ENCODE results near the gene HEXA.
A peak's percentile ranks its signal among the peaks of the same experiment; 100 is the strongest.
"Not testable (repeated sequence)": the region's sequence is repeated elsewhere in the genome, so short reads cannot be mapped to it uniquely, and the experiment has no call there.

The HEXA gene

DNA sequence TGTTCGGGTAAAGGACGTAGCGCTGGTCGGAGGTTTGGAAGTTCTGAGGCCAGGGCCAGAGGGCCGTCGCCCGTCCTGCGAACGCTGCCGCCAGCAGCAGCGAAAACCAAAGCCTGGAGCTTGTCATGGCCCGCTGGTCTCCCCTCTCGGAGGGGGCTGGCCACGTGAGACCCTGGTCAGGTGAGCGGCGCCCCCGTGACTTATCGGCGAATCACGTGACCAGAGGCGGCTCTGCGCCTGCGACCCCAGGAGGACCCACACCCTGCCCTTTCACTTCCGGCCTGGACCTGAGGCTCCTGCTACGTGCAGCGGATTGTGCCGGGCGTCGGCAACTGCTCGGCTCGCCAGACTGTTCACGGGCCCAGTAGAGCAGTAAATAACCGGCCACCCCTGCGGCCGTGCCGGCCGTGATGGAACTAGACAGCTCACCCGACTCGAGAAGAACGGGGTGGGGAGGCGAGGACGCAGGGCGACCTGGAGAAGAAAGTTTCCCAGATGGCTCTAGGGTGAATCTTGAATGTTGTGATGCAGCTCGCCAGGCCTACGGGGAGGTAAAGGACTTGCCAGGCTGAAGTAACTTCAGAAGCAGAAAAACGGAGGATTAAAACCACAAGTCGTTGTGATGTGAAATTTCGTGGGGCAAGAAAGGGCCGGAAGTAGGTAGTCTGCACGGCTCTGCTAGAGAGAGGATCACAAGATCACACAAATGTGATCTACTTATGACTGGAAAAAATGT lies at the start of gene HEXA:
TSS of gene HEXA (minus strand) at position 169 of the 736 bp plus-strand sequence. CDS start at position 127, 42 bp downstream.
- peak; percentile 80 to 93 for DNase-seq

- no peak for DNase-seq
Measured at GRCh38 chr15:72423256-72423655, 47.4 kb upstream of the HEXA start.

- DNase-seq, result no peak
Measured at GRCh38 chr15:72421484-72421883, 45.7 kb upstream of the HEXA start.

GRCh38 chr15:72420576-72420975 lies 44.8 kb upstream of the HEXA start:
- DNase-seq, result no peak

GRCh38 chr15:72419768-72420167 lies 44.0 kb upstream of the HEXA start:
- not testable (repeated sequence) for DNase-seq

GRCh38 chr15:72415304-72415703 lies 39.5 kb upstream of the HEXA start:
- DNase-seq, result no peak

- not testable (repeated sequence) for DNase-seq
Measured at GRCh38 chr15:72413337-72413736, 37.5 kb upstream of the HEXA start.

DNA sequence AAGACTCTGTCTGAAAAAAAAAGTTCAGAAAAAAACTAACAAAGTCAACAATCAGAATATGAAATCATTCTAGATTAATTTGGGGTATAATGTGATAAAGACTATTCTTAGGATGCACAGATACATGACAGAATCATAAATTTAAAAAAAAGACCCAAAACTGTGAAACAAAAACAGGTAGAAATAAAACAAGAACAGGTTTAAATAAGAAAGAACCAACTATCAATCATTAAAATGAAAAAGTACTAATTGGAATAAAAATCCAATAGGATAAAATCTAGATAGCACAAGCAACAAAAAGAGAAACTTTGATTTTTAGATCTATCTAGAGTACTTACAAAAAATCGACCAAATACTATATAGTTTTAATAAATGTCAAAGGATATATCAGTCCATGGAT lies 35.7 kb upstream of the HEXA start:
- DNase-seq, result no peak

- no peak for DNase-seq
Measured at GRCh38 chr15:72411111-72411510, 35.3 kb upstream of the HEXA start.

- DNase-seq, result no peak
Measured at GRCh38 chr15:72406936-72407335, 31.1 kb upstream of the HEXA start.

- no peak for DNase-seq
Measured at GRCh38 chr15:72404841-72405240, 29.0 kb upstream of the HEXA start.

DNA sequence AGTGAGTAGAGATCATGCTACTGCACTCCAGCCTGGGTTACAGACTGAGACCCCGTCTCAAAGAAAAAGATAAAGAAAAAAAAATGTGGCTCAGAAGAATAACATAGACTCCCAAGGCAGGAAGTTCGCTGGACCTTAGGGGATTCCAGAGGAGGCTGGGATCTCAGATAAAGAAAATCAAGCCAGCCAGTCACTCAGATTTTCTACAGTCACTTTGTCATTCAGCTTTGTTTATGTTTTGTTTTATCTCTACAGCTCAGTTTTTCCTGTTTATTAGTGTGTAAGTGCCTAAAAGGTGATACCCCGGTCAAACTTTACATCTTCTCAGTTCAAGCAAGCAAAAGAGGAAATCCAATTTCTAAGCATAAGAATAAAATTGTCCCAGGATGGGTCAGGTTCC lies 28.5 kb upstream of the HEXA start:
- no peak for DNase-seq

DNA sequence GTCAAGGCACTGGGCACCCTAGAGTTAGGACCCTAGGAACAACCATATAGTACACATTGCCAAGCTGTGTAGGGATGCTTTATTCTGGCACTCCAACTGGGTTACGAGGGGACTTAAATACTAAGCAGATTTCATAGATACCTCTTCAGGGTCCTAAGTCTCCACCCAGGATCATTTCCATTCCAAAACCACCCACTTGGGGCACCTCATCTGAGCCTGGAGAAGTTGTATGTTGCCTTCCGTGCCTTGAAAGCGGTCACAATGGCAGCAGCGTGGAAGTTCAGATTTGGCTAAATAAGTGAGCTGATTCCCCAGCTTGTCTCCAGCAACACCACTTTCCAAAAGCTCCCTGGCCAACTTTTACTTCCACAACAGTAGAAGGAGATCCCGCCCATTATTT lies 26.9 kb upstream of the HEXA start:
- DNase-seq, result no peak

- no peak for DNase-seq
Measured at GRCh38 chr15:72398648-72399047, 22.8 kb upstream of the HEXA start.

- no peak for DNase-seq
Measured at GRCh38 chr15:72397796-72398588, 22.2 kb upstream of the HEXA start, which contains the start of gene TMEM202. Gene TMEM202 (plus strand): TSS chr15:72398305. CDS start chr15:72398327, 22 bp downstream.

GRCh38 chr15:72396331-72396730 lies 20.5 kb upstream of the HEXA start:
- DNase-seq, result not testable (repeated sequence)

DNA sequence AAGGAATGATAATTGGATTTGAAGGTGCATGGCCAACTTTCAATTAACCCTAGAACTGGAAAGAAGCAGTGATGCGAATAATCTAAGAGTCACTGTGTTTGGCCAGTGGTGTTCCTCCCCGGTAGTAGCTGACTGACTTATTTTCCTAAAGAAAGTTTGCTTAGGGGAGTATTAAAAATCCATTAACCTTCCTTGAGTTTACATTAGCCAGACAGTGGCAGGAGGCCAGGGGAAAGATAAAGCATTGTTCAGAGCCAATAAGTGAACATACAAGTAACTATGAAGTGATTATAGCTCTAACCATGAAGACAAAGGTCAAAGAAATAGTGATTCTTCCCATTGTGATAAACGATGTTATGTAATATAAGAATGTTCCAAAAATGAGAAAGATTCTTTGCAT lies 13.4 kb upstream of the HEXA start:
- DNase-seq, result no peak

DNA sequence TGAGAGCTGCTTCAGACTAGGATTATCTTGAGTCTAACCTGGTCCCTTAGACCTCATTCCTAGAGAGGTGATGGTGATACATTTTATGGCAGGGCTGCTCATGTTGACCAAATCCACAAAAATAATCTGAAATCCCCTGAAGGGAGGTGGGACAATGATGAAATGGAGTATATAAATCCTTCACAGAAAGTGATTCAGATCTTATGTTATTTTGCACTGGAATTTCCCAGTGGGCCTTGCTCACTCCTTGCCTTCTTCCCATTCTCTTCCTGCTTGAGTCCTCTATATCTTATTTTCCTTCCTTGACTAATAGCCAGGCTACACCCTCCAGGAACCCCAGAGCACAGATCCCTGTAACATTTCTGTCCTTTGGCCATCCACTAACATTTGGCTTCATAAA lies 11.9 kb upstream of the HEXA start:
- no peak for DNase-seq

GRCh38 chr15:72382146-72382545 lies 6.3 kb upstream of the HEXA start:
- no peak for DNase-seq

- DNase-seq, result no peak
Measured at GRCh38 chr15:72380743-72381142, 4.9 kb upstream of the HEXA start.

DNA sequence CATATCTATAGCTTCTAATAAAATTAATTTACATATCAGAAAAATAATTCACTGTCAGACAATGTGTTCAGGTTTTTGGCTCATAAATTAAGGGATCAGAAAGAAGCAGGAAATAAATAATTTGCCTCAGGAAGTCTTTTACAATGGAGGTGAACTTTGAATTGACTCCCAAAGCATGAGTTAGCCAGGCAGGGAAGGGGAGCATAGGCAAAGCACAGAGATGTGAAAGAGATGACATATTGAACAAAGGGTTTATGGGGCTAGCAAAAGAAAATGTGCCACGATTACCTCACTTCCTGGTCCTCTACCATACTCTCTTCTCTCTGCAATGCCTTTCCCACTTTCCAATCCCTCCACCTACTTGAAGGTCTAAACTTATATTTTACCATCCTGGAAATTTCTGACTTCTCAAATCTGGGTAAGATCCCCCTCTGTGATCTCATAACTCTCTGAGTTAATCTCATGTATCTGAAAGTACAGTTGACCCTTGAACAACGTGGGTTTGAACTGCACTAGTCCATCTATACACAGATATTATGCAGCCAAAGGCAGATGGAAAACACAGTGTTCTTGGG lies 4.1 kb upstream of the HEXA start:
- DNase-seq, result no peak

- DNase-seq, result not testable (repeated sequence)
Measured at GRCh38 chr15:72379106-72379505, 3.3 kb upstream of the HEXA start.

- no peak for DNase-seq
Measured at GRCh38 chr15:72377331-72377730, 1.5 kb upstream of the HEXA start.

DNA sequence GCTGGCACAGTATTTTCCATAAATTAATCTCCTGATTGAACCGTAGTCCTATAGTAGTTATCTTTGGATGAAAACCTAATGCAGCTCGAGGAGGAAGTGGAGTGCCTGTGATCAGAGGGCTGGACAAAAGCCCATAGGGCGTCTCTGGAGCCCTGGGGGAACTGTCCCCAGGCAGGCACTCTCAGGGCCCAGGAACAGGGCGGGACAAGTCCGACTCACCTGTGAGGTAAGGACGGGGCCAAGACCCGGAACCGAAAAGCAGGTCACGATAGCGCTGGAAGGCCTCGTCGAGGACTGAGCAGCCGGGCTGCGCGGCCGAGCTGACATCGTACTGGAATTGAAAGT lies 341 bp downstream of the HEXA start:
- DNase-seq, result peak; percentile 59 to 69

Measured in hippocampal formation (tissue), 2 donors.